Erythroblast (primary cell): ENCODE measurements around the gene KCNC3.

Experiments used
- GATA1 ChIP-seq: IDR thresholded peaks from 2 replicates; pipeline ENCODE4 v1.6.1; 2011; ENCODE audit warnings: low read depth, mild to moderate bottlenecking, control low read depth, low read length, moderate library complexity
- POLR2A ChIP-seq: IDR thresholded peaks from 2 replicates; pipeline ENCODE4 v1.6.1; 2011; ENCODE audit warnings: mild to moderate bottlenecking, low read length

DNA sequence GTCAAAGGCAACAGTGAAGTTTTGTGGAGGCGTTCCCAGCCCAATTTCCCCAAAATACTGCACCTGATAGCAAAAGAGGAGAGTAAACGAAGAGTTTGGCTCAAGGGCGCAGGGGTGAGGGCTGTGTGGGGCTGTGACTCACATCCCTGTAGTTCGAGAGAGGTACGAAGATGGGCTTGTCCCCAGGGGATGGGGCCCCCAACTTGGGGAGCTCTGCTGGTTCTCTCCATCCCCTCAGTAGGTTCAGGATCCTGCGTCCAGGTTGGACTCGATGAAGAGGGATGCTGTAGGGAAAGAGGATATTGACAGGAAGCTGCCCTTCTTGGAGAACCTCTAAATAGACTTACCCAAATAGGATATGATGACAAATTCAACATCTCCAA lies 32.8 kb upstream of the KCNC3 start:
- no peak for TF ChIP-seq POLR2A
- no peak for TF ChIP-seq GATA1
